Activated T-cell treated with anti-CD3 and anti-CD28 coated beads for 1 hour (primary cell): ENCODE results near the gene STXBP1.
A peak's percentile ranks its signal among the peaks of the same experiment; 100 is the strongest.
"Not testable (repeated sequence)": the region's sequence is repeated elsewhere in the genome, so short reads cannot be mapped to it uniquely, and the experiment has no call there.

ENCODE experiments used
- DNase-seq: peaks from one replicate; pipeline ENCODE4 v3.0.0-alpha.2; 2020; ENCODE audit warnings: low read depth

The STXBP1 gene

DNA sequence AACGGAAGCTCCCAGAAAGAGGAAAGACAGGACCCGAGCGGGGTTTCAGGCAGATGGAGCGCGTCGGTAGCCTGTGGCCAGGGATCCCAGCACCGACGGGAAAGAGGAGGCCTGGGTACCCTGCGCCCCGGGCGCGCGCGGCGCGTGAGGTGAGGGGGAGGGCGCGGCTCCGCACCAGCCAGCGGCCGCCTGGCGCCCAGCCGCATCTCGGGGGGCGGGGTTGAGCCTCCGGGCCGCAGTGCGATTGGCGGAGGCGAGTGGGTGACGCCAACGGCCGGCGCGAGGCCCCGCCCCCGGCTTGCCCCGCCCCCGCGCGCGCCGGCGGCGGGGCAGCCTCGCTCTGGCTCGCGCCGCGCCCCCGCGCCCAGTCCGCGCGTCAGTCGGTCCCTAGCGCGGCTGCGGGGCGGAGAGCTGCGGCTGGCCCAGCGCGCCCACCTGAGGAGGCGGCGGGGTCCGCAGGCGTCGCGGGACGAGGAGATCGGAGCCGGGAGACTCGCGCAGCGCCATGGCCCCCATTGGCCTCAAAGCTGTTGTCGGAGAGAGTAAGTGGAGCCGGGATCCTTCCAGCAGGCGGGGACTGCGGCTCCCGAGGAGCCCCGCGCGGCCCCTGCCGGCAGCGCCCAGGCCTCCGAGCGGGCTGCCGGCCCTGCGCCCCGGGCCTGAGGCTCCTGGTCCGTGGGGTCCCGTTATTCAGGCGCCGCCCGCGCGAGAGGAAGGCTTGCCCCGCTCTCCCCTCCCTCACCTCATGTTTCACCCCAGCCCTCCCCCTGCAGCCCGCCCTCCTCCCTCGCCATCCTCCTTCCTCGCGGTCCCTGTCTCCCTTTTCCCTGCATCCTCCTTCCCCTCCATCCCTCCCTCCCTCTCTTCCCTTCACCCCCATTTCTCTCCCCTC is at the start of gene STXBP1:
Gene STXBP1, plus strand, starts transcription at position 379 of the 892 bp plus-strand sequence. Its CDS starts 127 bp downstream, at position 506.
- peak; percentile 75 for DNase-seq

DNA sequence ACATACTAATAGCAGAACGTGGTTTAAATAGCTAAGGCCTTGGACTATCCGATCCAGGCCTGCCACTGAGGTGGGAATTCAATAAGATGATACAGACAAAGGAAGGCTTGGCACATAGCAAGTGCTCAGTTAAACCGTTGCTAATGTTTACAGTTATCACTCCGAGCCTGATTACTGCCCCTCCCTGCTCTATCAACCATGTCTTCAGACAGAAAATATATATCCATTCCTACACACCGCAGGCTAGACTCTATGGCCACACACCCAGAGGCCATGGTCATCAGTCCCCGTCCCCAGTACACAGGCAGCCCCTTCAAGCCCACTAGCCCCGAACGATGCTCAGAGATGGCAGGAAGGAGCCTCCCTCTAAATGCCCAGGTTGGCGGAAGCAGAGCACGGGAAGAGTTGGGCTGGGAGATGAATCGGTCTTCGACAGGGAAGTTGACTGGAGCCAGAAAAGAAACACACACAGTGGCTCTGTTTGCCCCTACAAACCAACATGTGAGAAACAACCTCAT is 49.7 kb upstream of the STXBP1 start:
- no peak for DNase-seq

DNA sequence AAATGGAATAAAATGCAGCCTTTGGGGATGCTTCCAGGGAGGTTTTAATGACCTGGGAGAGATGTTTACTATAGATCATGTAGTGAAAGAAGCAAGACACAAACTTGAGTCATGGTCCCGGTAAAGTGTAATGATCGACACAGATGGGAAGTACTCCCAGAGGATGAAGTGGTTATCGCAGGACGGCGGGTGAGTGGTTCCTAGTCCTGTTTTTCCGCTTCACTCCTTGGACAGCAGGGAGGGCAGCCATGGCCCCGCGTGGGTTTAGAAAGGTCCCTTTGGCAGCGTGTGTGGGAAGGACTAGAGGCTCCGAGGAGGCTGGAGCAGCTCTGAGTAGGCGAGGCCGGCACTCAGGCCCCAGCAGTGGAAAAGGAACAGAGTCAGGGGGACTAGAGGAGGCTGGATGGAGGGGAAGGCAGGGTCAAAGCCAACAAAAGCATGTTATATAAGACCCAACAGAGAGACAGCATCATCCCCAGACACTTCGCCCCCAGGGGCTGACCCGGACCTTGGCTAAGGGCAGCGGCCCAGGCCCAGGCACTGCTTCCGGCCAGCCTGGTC is 49.2 kb upstream of the STXBP1 start:
- DNase-seq: no peak

DNA sequence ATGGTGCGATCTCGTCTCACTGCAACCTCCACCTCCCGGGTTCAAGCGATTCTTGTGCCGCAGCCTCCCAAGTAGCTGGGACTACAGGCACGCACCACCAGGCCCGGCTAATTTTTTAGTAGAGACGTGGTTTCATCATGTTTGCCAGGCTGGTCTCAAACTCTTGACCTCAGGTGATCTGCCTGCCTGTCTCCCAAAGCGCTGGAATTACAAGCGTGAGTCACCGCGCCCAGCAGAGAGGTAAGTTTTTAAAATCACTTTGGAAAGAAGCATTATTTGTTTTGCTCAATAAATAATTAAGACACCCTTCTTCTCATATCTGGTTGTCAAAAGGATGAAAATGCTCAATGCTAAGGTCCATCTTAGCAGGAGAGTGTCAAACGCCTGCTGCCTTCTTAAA is 48.5 kb upstream of the STXBP1 start:
- DNase-seq: no peak

DNA sequence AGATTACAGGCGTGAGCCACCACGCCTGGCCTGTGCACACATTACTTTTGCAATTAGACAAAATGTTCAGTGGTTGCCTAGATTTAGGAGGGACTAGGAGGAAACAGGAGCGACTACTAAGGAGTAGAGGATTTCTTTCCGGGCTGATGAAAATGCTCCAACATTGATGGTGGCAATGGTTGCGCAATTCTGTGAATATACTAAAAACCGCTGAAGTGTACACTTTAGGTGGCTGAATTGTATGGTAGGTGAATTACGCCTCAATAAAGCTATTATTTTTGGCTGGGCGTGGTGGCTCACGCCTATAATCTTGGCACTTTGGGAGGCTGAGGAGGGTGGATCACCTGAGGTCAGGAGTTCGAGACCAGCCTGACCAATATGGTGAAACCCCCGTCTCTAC is 46.8 kb upstream of the STXBP1 start:
- DNase-seq: no peak

DNA sequence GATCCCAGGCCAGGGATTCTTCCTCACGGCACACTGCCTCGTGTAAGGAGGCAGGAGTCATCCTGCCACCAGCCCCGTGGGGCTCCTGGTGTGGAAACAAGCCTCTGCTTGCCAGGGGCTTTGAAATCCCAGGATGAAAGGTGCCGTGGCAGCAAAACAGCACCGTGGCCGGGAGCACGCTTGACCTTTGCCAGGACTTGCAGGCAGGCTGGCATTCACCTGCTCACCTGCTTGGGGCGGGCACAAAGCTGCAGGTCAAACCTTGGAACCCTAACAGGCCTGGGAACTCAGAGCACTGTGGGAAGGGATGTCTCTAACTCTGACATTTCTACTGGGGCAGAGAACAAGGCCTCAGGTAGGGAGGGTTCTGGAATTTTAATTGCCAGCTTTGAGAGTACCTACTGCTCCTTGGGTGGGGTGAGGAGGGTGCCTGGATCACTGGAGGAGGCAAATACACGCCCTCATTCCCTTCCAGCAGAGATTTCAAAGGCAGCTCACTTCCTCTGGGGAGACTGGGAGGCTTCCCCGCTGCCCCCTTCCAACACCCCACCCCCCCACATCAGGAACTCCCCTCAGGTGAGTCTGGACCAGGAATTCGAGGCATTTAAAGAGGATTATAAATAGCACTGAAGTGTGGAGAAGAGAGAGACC is 45.6 kb upstream of the STXBP1 start:
- no peak for DNase-seq

DNA sequence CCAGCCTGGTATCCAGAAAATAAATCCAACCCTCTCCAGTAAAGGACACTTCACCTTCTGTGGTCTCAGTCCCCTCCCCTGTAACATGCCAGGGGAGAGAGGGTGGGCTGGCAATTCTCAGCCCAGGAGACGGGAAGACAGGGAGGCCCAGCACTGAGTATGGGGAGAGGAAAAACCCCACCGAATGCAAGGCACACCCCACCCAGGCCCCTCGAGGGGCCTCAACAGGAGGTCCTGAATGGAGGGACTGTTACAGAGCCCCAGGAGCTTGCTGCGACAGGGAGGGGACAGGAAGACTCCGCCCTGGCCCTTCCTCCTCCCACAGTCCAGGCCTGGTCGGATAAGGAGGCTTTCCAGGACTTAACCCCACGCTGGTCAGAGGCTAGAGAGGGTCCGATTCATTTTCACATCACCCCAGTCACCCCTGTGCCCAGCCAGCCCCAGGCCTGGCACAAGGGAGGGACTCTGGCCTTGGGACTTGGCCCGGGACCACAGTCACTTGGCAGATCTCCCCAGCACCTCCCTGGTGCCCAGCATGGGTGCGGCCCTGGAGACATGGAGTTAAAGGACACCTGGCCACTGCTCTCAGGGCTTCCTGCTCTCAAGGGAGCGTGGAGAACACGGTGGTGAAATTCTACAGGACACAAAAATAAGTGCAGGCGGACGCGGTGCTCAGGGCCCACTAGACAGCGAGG is 44.9 kb upstream of the STXBP1 start:
- DNase-seq: no peak

DNA sequence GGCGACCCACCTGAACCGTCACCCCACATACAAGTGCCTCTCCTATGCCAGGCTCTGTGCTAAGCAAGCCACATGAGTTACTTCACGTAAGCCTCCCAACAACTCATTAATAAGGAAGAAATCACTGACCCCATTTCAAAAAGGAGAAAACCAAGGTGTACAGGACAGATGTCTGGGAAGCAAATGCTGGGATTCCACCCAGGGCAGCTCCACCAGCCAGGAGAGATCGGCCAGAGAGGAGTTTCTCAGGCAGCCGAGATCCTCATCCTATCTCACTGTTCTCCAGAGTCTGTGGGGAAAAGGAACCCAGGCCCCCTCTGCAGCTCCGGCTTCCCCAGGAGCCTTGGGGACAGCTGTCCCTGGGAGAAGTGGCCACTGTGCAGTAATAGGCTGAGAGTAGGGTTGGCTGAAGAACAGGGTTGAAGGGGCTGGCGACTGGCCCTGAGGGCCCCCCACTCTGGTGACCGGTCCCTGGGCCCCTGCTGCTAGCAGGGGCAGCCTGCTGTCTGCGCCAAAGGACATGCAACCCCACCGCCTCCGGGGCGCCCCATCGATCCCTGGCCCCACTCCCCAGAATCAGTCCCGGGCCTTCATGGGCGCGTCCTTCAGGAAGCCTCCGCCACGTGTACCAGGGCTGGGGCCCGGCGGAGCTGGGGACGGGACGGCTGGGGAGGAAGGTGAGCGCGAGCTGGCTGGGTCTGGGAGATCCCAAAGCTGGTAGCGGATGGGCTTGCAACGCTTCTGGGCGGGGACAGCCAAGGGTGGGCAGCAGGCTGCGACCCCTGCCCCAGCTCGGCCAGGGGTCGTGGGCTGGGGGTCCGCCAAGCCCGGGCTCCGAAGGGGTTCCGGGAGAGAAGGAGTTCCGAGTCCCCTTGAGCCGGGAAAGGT is 44.1 kb upstream of the STXBP1 start:
- DNase-seq: no peak

DNA sequence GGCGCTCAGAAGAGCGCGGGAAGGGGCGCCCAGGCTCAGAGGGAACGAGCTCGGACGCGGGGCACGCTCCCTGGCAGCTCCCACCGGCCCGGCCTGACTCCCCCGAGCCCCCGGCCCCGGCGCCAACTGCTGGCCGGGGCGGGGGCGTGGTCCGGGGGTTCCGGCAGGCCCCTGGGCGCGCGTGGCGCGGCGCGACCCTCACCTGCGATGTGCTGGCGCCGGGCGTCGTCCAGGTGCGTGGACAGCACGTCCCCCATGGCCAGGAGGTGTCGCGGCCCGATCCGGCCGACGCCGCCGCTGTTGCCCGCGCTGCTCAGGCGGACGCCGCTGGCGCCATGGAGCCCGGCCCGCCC is 43.5 kb upstream of the STXBP1 start:
- no peak for DNase-seq

DNA sequence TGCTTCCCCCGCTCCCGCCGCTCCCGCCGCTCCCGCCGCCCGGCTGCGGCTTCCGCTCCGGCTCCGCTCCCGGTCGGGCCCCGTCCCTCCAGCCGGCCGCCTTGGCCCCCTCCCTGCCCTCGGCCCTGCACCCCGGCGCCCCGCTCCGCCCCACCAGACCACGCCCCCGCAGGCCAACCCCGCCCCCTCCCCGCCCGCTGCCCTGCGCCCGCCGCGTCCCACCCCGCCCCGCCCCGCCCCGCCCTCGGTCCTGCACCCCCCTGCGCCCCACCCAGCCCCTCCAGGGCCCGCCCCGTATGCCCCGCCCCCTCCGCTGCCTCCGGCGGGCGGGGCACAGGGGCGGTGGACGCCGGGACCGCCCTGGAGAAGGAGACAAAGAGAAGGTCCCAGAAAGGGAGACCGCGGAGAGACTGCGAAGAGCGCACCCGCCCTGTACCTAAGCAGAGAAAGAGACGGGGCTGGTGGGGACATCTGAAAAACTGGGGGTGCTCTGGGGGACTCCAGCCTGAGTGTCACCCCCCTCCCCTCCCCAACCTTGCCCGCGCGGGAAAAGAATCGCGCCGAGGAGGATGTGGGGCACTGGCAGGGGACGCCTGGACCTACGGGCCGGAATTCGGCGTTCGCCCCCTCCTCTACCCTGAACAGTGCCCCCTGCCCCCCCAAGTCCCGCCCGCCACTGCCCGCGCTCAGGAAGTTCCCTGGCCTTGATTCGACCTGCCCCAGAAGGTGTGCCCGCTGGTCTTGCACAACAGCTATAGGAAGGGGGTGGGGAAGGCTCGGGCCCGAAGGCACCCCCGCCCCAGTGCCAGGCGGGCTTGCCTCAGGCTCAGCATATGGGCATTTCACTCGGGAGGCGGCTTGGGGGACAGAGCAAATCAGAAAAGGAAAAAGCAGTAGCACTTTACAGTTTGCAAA is 42.8 kb upstream of the STXBP1 start:
- peak; percentile 67 for DNase-seq

DNA sequence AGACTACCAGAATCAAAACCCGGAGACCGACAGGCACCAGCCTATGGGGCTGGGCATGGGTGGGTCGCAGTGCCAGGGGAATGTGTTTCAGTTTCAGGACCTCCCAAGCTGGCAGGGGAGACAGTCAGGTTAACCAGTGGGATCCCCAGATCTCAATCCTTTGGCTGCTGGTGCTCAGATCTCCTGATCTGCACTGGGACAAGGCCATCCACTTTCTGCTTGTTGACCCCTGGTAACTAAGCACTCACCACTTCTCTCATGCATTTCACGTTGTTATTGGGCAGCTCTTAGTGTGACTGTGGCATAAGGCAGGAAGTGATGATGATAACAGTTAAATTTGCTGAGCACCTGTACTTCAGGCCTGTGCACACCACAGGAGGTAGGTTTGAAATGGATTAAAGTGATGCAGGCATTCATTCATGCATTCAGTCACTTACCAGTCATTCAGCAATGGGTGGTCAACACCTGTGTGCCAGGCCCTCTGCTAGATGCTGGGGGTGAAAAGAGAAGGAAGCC is 42.1 kb upstream of the STXBP1 start:
- DNase-seq: no peak

DNA sequence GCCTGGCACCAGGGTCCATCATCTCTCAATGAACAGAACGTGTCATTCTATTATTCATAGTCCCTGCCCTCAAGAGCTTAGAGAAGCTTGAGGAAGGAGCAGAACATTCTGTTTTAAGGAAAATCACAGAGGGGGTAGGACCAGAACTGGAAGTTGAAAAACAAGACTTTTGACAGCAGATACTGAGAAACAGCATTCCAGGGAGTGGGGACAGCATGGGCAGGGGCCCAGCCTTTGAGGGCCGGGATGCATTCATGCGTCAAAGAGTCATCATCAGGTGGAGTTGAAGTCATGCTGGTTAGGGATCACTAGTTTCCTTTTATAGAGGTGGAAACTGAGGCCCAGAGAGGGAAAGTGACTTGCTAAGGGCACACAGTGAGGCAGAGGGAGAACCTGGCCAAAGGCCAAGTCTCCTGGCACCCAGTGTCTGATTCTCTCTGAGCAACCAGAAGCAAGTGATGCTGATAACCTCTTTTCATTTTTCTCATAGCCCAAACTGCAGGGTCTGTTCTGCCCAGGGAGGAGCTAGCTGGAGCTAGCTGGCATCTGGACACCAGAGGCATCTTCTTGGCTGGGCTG is 41.5 kb upstream of the STXBP1 start:
- no peak for DNase-seq

DNA sequence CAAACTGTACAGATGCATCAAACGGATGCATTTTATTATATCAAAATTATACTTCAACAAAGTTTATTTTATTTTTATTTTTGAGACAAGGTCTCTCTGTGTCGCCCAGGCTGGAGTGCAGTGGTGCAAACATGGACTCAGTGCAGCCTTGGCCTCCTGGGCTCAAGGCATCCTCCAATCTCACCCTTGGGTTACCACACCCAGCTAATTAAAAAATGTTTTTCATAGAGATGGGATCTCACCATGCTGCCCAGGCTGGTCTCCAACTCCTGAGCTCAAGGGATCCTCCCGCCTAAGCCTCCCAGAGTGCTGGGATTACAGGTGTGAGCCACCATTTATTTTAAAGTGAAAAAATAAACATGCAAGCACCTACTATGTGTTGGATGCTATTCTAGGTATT is 40.1 kb upstream of the STXBP1 start:
- no peak for DNase-seq

DNA sequence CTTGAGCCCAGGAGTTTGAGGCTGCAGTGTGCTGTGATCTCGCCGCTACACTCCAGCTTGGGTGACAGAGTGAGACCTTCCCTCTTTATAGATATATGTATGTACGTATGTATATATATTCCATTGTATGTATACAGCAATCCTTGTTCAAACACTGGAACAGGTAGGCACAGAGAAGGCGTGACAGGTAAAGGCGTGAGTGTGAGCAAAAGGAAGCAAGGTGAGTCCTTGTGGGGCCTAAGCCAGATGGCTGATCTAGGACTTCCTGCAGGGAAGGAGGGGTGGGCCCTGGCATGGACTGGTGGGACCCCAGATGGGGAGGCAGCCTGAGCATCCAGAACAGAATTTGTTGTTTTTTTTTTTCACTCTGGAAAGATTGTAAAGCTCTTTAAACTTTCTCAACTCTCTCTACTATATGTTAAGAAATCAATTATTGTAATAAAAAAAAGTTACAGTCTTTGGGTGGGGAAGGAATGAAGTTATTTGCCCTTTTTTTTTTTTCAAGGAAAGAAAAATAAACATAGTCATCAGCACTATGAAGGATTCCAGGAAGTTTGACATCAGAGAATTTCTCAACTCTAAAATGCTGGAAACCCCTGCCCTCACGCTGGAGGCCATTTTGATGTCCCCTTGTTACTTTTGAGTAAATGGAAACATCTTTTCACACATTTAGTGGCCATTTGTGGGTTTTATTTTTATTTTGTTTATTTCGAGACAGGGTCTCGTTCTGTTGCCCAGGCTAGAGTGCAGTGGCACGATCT is 38.9 kb upstream of the STXBP1 start:
- DNase-seq: no peak

DNA sequence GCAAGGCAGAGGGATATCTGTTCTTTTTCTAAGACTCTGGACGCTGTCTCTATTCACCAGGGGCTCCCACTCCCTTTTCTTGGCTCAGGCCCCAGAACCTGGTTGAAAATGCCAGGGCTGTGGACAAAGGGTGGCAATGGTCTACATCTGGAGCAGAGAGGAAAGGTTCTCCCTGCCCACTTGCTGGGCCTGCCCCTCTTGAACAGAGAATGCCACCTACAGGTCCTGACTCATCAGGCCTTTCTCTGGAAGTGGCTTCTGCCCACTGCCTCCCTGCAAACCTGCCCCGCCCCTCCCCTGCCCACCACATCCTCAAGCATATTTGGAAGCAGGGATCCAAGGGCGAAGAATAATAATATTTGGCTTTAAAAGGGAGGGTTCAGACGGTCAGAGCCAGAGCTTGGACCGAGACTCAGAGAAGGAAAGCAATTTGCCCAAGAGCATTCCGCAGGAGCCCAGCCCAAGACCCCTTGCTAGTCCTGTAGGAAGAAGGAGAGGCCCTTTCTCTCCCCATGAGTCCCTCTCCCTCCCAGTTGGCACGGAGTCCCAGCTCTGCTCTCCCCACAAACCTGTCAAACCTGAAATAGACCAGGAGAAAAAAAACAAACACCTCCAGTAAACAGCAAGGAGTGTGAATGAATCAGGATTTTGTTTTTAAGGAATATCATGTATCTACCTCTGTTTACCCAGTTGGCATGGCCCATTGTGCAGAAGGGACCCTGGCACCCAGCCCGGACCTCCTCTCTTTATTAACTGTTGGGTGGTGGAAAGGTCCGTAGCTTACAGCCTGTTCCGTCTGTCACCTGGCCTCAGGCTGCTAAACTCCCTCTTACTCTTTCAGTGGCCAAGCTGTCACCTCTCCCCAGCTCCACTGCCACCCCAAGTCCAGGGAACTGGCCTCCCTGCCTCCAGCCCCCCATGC is 37.7 kb upstream of the STXBP1 start:
- no peak for DNase-seq

DNA sequence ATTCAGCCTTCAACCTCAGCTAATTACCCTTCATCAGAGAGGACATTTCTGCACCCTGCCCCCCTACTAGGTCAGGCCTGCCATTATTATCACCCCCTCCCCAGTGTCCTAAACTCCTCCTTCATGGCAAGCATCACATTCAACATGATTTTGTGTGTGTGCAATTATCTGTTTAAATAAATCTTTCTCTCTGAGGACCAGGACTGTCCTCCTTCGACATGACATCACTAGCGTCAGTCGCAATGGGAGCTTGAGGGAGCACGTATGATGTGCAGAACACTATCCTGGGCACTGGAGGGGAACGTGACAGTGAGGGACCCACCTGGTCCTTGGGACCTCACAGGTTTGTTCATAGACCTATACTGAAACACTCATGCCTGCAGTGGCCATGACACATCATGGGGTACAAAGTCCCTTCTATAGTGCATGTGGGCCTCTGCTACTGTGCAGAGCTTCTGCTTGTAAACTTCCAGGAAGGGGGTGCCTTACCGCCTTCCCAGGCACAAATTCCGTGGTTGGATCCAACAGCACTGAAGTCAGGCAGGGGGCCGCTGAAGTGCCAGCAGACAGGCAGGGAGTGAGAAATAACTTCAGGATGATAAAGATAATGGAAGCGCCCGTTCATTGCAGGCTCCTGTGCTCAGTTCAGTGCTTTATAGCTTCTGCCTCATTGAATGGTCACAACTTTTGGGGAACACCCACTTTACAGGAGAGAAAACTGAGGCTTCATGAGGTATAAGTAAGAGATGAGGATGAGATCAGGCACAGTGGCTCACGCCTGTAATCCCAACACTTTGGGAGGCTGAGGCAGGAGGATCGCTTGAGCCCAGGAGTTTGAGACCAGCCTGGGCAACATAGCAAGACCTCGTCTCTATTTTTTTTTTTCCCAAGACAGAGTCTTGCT is 36.0 kb upstream of the STXBP1 start:
- no peak for DNase-seq

DNA sequence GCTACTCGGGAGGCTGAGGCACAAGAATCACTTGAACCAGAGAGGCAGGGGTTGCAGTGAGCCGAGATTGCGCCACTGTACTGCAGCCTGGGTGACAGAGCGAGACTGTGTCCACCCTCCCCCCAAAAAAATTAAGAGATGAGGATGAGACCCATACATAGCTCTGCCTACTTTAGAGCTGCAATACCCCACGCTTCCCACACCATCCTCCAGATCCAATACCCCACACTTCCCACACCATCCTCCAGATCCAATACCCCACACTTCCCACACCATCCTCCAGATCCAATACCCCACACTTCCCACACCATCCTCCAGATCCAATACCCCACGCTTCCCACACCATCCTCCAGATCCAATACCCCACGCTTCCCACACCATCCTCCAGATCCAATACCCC is 34.9 kb upstream of the STXBP1 start:
- DNase-seq: not testable (repeated sequence)
